Activated CD4-positive, CD25-positive, alpha-beta regulatory T cell treated with anti-CD3 and anti-CD28 coated beads, Interleukin-2, amount 50 U/mL, for 16 hours (primary cell): ENCODE measurements around the gene SPACA1.
"Not testable (repeated sequence)": the region's sequence is repeated elsewhere in the genome, so short reads cannot be mapped to it uniquely, and the experiment has no call there.

Experiments
- DNase-seq: peaks from one replicate; pipeline ENCODE4 v3.0.0-alpha.2; 2020; ENCODE audit warnings: low read depth, low spot score

The SPACA1 gene

GRCh38 chr6:88047510-88048150 is at the start of gene SPACA1:
TSS of gene SPACA1 (plus strand) at chr6:88047841. CDS start at chr6:88047906, 65 bp downstream.
- DNase-seq: no peak

- DNase-seq: no peak
These were observed 46.9 kb upstream of the SPACA1 start for GRCh38 chr6:88000713-88001112.

- DNase-seq: not testable (repeated sequence)
These were observed 46.4 kb upstream of the SPACA1 start for GRCh38 chr6:88001279-88001678.

- no peak for DNase-seq
These were observed 42.9 kb upstream of the SPACA1 start for GRCh38 chr6:88004707-88005106.

- DNase-seq: no peak
These were observed 41.1 kb upstream of the SPACA1 start for GRCh38 chr6:88006557-88006956.

GRCh38 chr6:88008411-88008810 is 39.2 kb upstream of the SPACA1 start:
- DNase-seq: no peak

- no peak for DNase-seq
These were observed 38.8 kb upstream of the SPACA1 start for GRCh38 chr6:88008831-88009231.

GRCh38 chr6:88013015-88013414 is 34.6 kb upstream of the SPACA1 start:
- DNase-seq: no peak

GRCh38 chr6:88013554-88013953 is 34.1 kb upstream of the SPACA1 start:
- no peak for DNase-seq

GRCh38 chr6:88020439-88020838 is 27.2 kb upstream of the SPACA1 start:
- no peak for DNase-seq

GRCh38 chr6:88024696-88025095 is 22.9 kb upstream of the SPACA1 start:
- no peak for DNase-seq

GRCh38 chr6:88031550-88031949 is 16.1 kb upstream of the SPACA1 start:
- no peak for DNase-seq

GRCh38 chr6:88044530-88044929 is 3.1 kb upstream of the SPACA1 start:
- DNase-seq: no peak

- DNase-seq: no peak
These were observed 2.0 kb upstream of the SPACA1 start for GRCh38 chr6:88045521-88046136.

- DNase-seq: no peak
These were observed 937 bp downstream of the SPACA1 start for GRCh38 chr6:88048578-88048977.

GRCh38 chr6:88050140-88050818 is 2.6 kb downstream of the SPACA1 start:
- DNase-seq: no peak

- DNase-seq: no peak
These were observed 11.6 kb downstream of the SPACA1 start for GRCh38 chr6:88059191-88059590.

GRCh38 chr6:88062376-88062775 is 14.7 kb downstream of the SPACA1 start:
- DNase-seq: no peak

GRCh38 chr6:88072462-88072861 is 24.8 kb downstream of the SPACA1 start:
- no peak for DNase-seq

GRCh38 chr6:88074791-88075190 is 27.1 kb downstream of the SPACA1 start:
- no peak for DNase-seq

GRCh38 chr6:88077305-88077704 is 29.7 kb downstream of the SPACA1 start:
- DNase-seq: no peak

GRCh38 chr6:88086792-88087191 is 39.2 kb downstream of the SPACA1 start:
- no peak for DNase-seq

GRCh38 chr6:88089708-88090107 is 42.1 kb downstream of the SPACA1 start:
- DNase-seq: no peak
